Nephron progenitor cell (in vitro differentiated cells): ENCODE results near the gene CGNL1.

Experiments
- DNase-seq: peaks from one replicate; pipeline ENCODE4 v3.0.0; 2021
- H3K27ac Mint-ChIP-seq: 2 replicates; pipeline ENCODE4 v1.8.0; 2021; ENCODE audit warnings: mild to moderate bottlenecking, moderate library complexity, mixed read lengths
- H3K27me3 Mint-ChIP-seq: 2 replicates; pipeline ENCODE4 v1.8.0; 2021; ENCODE audit warnings: mild to moderate bottlenecking, low read depth, mixed read lengths; ENCODE audit not compliant: poor library complexity
- H3K36me3 Mint-ChIP-seq: 2 replicates; pipeline ENCODE4 v1.8.0; 2021; ENCODE audit warnings: low read depth, mixed read lengths
- H3K4me1 Mint-ChIP-seq: 2 replicates; pipeline ENCODE4 v1.8.0; 2021; ENCODE audit warnings: mixed read lengths
- H3K4me3 Mint-ChIP-seq: 2 replicates; pipeline ENCODE4 v1.8.0; 2021; ENCODE audit warnings: mild to moderate bottlenecking, moderate library complexity, mixed read lengths
- H3K9me3 Mint-ChIP-seq: 2 replicates; pipeline ENCODE4 v1.8.0; 2021; ENCODE audit warnings: mild to moderate bottlenecking, moderate library complexity, mixed read lengths
- CTCF ChIP-seq: fragments of 200-600 bp; sonication (generic); IDR thresholded peaks from 2 replicates; pipeline ENCODE4 v1.5.0; 2021; ENCODE audit warnings: antibody characterized with exemption

The CGNL1 gene

GRCh38 chr15:57355259-57355658, 21.0 kb upstream of the CGNL1 start:
- H3K27ac Mint-ChIP-seq, result no peak overlapping the region
- no peak for TF ChIP-seq CTCF
- no peak for DNase-seq
- H3K36me3 Mint-ChIP-seq, result no peaks in the 10 kb centered on the region
- peaks cover 5% of the 10 kb centered on the region for H3K9me3 Mint-ChIP-seq
- H3K4me1 Mint-ChIP-seq, result peaks cover 37% of the 10 kb centered on the region
- no peak overlapping the region for H3K4me3 Mint-ChIP-seq
- H3K27me3 Mint-ChIP-seq, result peaks cover 19% of the 10 kb centered on the region

- Mint-ChIP-seq H3K36me3 (no peaks in the 10 kb centered on the region), H3K4me3 (no peak overlapping the region), H3K4me1 (peaks cover 37% of the 10 kb centered on the region), H3K9me3 (peaks cover 5% of the 10 kb centered on the region), H3K27me3 (peaks cover 15% of the 10 kb centered on the region), H3K27ac (no peak overlapping the region)
- DNase-seq, result no peak
- no peak for TF ChIP-seq CTCF
Measured at GRCh38 chr15:57356178-57356577, 20.1 kb upstream of the CGNL1 start.

GRCh38 chr15:57356636-57357035, 19.7 kb upstream of the CGNL1 start:
- Mint-ChIP-seq H3K27ac (no peak overlapping the region), H3K4me3 (no peak overlapping the region), H3K36me3 (no peaks in the 10 kb centered on the region), H3K27me3 (peaks cover 15% of the 10 kb centered on the region), H3K9me3 (peaks cover 5% of the 10 kb centered on the region), H3K4me1 (peaks cover 37% of the 10 kb centered on the region)
- no peak for DNase-seq
- no peak for TF ChIP-seq CTCF

GRCh38 chr15:57357799-57358198, 18.5 kb upstream of the CGNL1 start:
- H3K27me3 Mint-ChIP-seq, result peaks cover 17% of the 10 kb centered on the region
- peaks cover 37% of the 10 kb centered on the region for H3K4me1 Mint-ChIP-seq
- H3K36me3 Mint-ChIP-seq, result no peaks in the 10 kb centered on the region
- no peak for DNase-seq
- no peak overlapping the region for H3K4me3 Mint-ChIP-seq
- TF ChIP-seq CTCF, result no peak
- peaks cover 5% of the 10 kb centered on the region for H3K9me3 Mint-ChIP-seq
- no peak overlapping the region for H3K27ac Mint-ChIP-seq

GRCh38 chr15:57358571-57358970, 17.7 kb upstream of the CGNL1 start:
- H3K4me1 Mint-ChIP-seq, result peaks cover 36% of the 10 kb centered on the region
- DNase-seq, result no peak
- H3K27me3 Mint-ChIP-seq, result peaks cover 13% of the 10 kb centered on the region
- H3K4me3 Mint-ChIP-seq, result no peak overlapping the region
- TF ChIP-seq CTCF, result no peak
- no peaks in the 10 kb centered on the region for H3K36me3 Mint-ChIP-seq
- H3K9me3 Mint-ChIP-seq, result peaks cover 5% of the 10 kb centered on the region
- no peak overlapping the region for H3K27ac Mint-ChIP-seq

GRCh38 chr15:57363661-57364060, 12.6 kb upstream of the CGNL1 start:
- H3K27ac Mint-ChIP-seq, result no peak overlapping the region
- H3K4me3 Mint-ChIP-seq, result no peak overlapping the region
- TF ChIP-seq CTCF, result no peak

More at GRCh38 chr15:57363661-57364060, 12.6 kb upstream of the CGNL1 start:
- Mint-ChIP-seq H3K27me3 (peaks cover 5% of the 10 kb centered on the region), H3K36me3 (no peaks in the 10 kb centered on the region), H3K9me3 (peaks cover 5% of the 10 kb centered on the region), H3K4me1 (peaks cover 23% of the 10 kb centered on the region)
- DNase-seq, result no peak
